Cardiac fibroblast (primary cell): ENCODE results near the gene MTREX.

Experiments used
- DNase-seq, 2 donors: peaks; one replicate each; pipeline versions ENCODE4 v3.0.0 to v3.0.0-alpha.2; 2010; ENCODE audit warnings: low read depth in 2 of 2
- H3K4me3 ChIP-seq, 2 donors: replicated peaks in 1 of 2; 1 replicate in 1 of 2; 2 replicates in 1 of 2; pipeline ENCODE4 v1.5.1; 2011; ENCODE audit warnings: low read depth in 2 of 2, low read length in 2 of 2, mild to moderate bottlenecking in 2 of 2, moderate library complexity in 1 of 2
- CTCF ChIP-seq: IDR thresholded peaks from one replicate; pipeline ENCODE4 v1.5.1; 2011; ENCODE audit warnings: low read depth, mild to moderate bottlenecking, low read length, inconsistent platforms

Gene MTREX

GRCh38 chr5:55459572-55459971 is 151.8 kb downstream of the MTREX start:
- no peak for DNase-seq
- no peak for TF ChIP-seq CTCF
- no peak overlapping the region for H3K4me3 ChIP-seq

- H3K4me3 ChIP-seq = no peak overlapping the region
- TF ChIP-seq CTCF = no peak
- DNase-seq = no peak
These were observed 155.8 kb downstream of the MTREX start for GRCh38 chr5:55463613-55464012.

- no peak for DNase-seq
- no peak for TF ChIP-seq CTCF
- H3K4me3 ChIP-seq = no peak overlapping the region
These were observed 160.2 kb downstream of the MTREX start for GRCh38 chr5:55467862-55468551.

GRCh38 chr5:55469839-55470238 is 162.1 kb downstream of the MTREX start:
- no peak for DNase-seq
- no peak for TF ChIP-seq CTCF
- no peak overlapping the region for H3K4me3 ChIP-seq

GRCh38 chr5:55470282-55470681 is 162.5 kb downstream of the MTREX start:
- H3K4me3 ChIP-seq = no peak overlapping the region
- no peak for TF ChIP-seq CTCF
- DNase-seq = no peak

GRCh38 chr5:55471468-55471867 is 163.7 kb downstream of the MTREX start:
- no peak for DNase-seq
- no peak overlapping the region for H3K4me3 ChIP-seq
- TF ChIP-seq CTCF = no peak

- DNase-seq = no peak
- TF ChIP-seq CTCF = no peak
- no peak overlapping the region for H3K4me3 ChIP-seq
These were observed 164.9 kb downstream of the MTREX start for GRCh38 chr5:55472642-55473041.
